ENCODE data around the gene MAP3K6.

MAP3K6 gene

DNA sequence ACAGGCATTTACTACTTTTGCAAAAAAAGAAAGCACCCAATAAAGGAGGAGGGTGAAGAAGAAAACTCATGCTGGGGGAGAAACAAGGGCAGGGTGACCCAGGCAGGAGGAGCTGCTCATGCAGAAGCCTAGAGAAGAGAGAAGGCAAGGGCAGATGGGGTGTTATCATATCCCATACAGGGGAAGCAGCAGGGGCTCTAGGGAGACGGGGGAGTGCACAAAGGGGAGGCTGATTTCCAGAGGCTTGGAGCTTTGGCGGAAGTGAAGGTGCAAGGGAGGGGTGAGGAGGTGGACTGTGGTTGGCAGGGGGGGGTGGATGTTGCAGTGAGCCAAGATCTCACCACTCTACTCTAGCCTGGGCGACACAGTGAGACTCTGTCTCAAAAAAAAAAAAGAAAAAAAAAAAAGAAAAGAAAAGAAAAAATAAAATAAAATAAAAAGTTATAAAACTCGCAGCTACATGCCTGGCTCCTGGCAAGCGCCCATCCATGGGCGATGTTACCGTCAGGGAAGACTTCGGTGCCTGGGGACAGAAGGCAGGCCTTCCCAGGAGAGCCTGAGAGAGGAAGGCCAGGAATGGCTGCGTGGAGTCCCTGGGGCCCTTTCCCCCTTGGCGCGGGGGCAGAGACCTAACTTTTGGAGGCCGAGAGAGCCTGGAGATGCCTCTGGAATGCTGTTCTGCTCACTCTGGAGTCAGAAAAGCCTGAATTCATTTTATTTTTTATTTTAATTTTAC is 11.2 kb upstream of the MAP3K6 start:
- TF ChIP-seq CTCF (IDR thresholded peaks at IDR 0.05) = no peak
- Histone ChIP-seq H3K36me3 (no peaks in the 10 kb centered on the region), H3K4me3 (no peak overlapping the region), H3K27ac (peak overlapping the region in 1 of 2 donors; percentile 27), H3K27me3 (peaks cover 0 to 7% of the 10 kb centered on the region in 2 donors), H3K9me3 (no peaks in the 10 kb centered on the region), H3K4me1 (peaks cover 0 to 36% (median under 1%) of the 10 kb centered on the region in 4 donors)
- intact Hi-C loops (cut with DNase I; ENCODE audit: low total_unique reads) = no loop called here
- no peak for DNase-seq

- Histone ChIP-seq H3K27me3 (no peaks in the 10 kb centered on the region), H3K36me3 (no peaks in the 10 kb centered on the region), H3K4me1 (peaks cover 0 to 21% (median 0%) of the 10 kb centered on the region in 4 donors), H3K27ac (no peak within 1 kb of the TSS), H3K9me3 (no peaks in the 10 kb centered on the region), H3K4me3 (no peak within 1 kb of the TSS)
- intact Hi-C loops (cut with DNase I; ENCODE audit: low total_unique reads) = no loop called here
- no peak for TF ChIP-seq CTCF (IDR thresholded peaks at IDR 0.05)
- DNase-seq = no peak
Observed at GRCh38 chr1:27374362-27375086, 7.8 kb upstream of the MAP3K6 start, which contains the start of gene FCN3. TSS of gene FCN3 (minus strand) at chr1:27374824. CDS start at chr1:27374818, 6 bp downstream.

DNA sequence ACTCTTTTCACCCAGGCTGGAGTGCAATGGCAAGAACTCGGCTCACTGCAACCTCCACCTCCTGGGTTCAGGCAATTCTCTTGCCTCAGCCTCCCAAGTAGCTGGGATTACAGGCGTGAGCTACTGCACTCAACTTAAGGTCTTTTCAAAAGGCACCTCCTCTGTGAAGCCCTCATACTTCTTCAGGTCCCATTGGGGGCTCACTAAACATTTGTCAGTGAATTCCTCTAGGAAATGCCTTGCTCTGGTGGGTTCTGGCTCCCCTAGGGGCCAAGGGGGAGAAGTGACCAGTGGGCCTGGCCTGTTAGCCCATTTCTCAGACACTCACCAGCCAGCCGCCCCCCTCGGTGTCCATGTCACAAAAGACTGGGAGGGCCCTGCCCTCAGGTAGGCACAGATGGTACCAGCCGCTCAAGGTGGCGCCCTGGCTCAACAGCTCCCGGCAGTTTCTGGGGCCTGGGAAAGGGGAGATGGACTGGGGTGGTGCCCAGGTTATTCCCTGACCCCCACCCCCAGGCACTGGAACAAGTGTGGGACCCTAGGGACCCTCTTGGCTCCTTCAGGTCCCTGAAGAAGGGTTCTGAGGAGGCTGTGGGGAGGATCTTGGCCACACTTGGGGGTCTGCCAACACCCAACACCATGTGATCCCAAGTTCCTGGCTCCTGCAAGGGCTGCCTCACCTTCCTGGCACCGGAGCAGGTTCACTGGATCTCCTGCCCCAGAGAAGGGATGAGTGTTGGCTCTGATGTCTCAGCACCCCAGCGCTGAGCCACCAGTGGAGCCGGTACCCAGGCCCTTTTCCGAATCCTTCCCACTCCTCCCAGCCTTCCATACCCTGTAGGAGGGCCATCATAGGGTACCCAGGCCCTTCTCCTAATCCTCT is 6.3 kb upstream of the MAP3K6 start:
- Histone ChIP-seq H3K27me3 (no peaks in the 10 kb centered on the region), H3K4me1 (peaks cover 0 to 24% (median 1%) of the 10 kb centered on the region in 4 donors), H3K36me3 (no peaks in the 10 kb centered on the region), H3K4me3 (no peak overlapping the region), H3K27ac (no peak overlapping the region), H3K9me3 (no peaks in the 10 kb centered on the region)
- no peak for DNase-seq
- intact Hi-C loops (cut with DNase I; ENCODE audit: low total_unique reads) = no loop called here
- TF ChIP-seq CTCF (IDR thresholded peaks at IDR 0.05) = no peak

DNA sequence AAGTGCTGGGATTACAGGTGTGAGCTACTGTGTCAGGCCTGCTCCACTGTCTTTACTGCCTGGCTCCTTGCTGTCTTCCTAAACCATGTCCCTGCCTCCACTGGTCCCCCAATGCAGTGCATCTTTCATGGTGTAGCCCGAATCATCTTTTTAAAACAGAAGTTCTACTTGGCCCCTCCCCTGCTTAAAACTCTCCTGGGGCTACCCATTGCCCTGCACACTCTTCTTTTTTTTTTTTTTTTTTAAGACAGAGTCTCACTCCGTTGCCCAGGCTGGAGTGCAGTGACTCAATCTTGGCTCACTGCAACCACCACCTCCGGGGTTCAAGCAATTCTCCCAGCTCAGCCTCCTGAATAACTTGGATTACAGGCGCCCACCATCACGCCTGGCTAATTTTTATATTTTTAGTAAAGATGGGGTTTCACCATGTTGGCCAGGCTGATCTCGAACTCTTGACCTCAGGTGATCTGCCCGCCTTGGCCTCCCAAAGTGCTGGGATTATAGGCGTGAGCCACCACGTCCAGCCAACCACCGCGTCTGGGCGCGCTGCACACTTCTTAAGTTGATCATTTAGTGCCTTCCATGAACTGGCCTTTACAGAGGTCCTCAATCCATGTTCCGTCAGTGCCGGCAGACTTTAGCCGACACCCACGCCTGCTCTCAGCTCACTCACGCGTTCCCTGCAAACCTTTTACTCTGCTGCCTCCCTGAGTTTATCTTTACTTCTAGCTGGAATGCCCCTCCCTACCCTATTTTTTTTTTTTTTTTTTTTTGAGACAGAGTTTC is 5.5 kb upstream of the MAP3K6 start:
- no peak for DNase-seq
- no peak for TF ChIP-seq CTCF (IDR thresholded peaks at IDR 0.05)
- Histone ChIP-seq H3K27ac (no peak overlapping the region), H3K27me3 (no peaks in the 10 kb centered on the region), H3K9me3 (no peaks in the 10 kb centered on the region), H3K36me3 (no peaks in the 10 kb centered on the region), H3K4me3 (no peak overlapping the region), H3K4me1 (peaks cover 0 to 26% (median 10%) of the 10 kb centered on the region in 4 donors)
- intact Hi-C loops (cut with DNase I; ENCODE audit: low total_unique reads) = no loop called here
